Activated T-cell treated with anti-CD3 and anti-CD28 coated beads, Interleukin-2, amount 50 U/mL, for 1 hour (primary cell): Measurements from ENCODE around the gene KRT86.

Experiments
- DNase-seq: peaks from one replicate; pipeline ENCODE4 v3.0.0-alpha.2; 2020

KRT86 gene

GRCh38 chr12:52238916-52239646, 35.4 kb upstream of the KRT86 start:
- no peak for DNase-seq

- DNase-seq = no peak
These were observed 34.7 kb upstream of the KRT86 start for GRCh38 chr12:52239767-52240166.

- peak; percentile 3 for DNase-seq
These were observed 34.2 kb upstream of the KRT86 start for GRCh38 chr12:52240247-52240646.

DNA sequence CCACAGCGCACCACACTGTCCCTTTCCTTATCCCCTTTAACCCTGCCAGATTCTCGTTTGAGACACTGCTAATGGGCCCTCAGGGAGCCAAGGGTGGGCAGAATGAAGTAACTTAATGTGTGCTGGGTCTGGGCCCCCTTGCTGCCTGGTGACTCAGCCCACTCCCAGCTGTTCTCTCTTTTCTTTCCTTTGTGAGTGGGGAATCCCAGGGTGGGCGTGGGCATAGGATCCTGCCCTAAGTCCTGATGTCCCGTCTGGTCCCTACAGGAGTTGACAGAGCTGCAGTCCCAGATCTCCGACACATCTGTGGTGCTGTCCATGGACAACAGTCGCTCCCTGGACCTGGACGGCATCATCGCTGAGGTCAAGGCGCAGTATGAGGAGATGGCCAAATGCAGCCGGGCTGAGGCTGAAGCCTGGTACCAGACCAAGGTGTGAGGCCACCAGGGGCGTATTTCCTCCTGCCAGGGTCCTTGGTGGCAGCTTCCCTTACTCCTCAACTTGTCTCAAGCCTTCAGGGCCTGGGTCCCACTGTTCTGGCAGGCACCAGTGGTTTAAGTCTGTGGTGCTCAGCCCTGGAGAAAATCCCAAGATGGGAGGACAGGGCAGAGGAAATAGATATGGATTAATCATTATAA, 33.1 kb upstream of the KRT86 start:
- DNase-seq = no peak

DNA sequence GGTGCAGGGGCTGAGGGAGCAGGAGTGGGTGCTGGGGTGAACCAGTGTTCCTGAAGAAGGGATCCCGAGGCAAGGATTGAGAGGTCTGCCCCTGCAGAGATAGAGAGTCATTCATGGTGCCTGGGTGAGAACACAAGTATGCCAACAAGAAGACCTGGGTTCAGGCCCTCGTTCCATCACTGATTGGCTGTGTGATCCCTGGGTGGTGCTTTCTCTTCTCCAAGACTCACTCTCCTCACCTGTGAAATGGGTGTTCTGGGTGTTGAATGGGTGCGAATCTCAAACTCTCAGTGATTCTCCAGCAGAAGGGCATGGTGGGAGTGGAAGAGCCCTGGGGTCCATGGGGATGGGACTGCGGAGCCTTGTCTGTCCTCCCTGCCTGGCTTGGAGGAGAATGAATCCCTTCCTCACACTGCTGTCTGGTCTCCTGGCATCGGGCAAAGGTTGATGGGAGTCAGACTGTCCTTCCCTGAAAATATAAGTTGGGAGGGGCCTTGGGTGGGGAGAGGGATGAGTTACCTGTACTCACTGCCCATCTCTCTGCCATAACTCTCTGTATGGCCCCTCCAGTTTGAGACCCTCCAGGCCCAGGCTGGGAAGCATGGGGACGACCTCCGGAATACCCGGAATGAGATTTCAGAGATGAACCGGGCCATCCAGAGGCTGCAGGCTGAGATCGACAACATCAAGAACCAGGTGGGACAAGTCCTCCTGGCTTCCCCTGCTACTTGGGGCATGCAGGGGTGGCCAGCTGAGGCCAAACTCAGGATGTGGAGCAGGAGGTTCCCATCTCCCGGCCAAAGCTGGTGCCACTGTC, 31.8 kb upstream of the KRT86 start:
- DNase-seq = no peak

DNA sequence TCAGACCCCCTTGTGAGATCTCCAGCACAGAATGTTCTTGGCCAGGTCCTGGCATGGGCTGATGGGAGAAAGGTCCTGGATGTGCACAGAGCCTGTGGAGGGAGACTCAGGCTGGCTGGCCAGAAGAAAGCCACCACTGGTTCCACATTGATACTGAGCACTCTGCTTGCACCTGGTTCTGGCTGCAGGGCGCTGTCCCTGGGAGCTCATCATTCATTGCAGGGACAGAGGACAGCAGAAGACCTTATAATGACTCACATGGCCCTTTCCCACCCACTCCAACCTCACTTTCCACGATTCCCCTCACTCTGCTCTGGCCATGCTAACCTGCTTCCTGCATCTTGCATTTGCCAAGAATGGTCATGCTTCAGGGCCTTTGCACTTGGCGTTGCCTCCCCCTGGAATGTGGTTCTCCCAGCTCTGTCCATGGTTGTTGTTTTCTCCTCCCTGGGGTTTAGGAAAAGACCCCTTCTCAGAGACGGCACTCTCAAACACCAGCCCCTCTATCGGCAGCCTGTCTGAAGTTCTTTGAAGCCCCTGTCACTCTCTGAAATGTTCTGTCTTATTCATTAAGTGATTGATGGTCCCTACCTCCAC, 31.1 kb upstream of the KRT86 start:
- no peak for DNase-seq

- peak; percentile 37 for DNase-seq
These were observed 30.4 kb upstream of the KRT86 start for GRCh38 chr12:52243856-52244614.

- peak; percentile 15 for DNase-seq
These were observed 29.8 kb upstream of the KRT86 start for GRCh38 chr12:52244615-52244994.

- DNase-seq = no peak
These were observed 29.0 kb upstream of the KRT86 start for GRCh38 chr12:52245259-52245961.

- no peak for DNase-seq
These were observed 28.4 kb upstream of the KRT86 start for GRCh38 chr12:52245962-52246569.

DNA sequence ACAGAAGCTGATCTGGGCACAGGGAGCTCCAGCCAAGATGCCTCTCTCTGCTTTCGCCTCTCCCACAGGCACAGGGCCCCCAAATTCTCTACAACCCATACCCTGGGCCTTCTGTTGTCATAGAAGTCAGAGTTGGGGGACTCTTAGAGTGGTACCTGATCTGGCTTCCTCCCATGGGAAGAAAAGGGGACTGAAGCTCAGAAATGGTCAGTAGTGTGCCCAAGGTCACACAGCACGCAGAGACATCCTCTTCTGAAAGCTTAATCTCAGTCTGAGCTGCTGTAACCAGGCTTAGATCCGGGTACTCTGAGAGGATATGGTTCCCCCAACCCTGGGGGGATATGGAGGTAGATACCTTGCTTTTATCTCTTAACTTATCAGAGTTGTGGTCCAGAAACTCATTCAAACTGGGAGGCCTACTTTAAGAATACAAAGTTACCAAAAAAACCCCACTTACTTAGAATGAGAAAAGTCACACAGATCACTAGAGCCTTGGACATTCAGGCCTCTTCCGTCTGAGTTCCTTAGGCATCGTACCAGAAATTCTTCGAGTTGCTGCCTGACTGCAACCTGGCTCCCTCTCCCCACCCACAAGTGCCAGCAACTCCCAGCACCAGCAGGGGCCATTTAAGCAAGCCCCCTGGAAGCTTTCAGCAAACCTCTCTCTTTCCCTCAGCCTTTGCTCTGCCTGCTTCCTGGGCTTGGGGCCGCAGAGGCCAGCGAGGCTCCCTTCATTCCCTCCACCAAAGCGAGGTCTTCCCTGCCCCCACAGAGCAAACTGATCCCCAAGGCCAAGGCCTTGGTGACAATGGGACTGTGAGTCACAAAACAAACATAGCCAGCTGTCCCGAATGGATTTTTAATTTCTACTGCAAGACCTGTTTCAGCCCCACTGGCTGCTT, 27.5 kb upstream of the KRT86 start:
- DNase-seq = no peak

DNA sequence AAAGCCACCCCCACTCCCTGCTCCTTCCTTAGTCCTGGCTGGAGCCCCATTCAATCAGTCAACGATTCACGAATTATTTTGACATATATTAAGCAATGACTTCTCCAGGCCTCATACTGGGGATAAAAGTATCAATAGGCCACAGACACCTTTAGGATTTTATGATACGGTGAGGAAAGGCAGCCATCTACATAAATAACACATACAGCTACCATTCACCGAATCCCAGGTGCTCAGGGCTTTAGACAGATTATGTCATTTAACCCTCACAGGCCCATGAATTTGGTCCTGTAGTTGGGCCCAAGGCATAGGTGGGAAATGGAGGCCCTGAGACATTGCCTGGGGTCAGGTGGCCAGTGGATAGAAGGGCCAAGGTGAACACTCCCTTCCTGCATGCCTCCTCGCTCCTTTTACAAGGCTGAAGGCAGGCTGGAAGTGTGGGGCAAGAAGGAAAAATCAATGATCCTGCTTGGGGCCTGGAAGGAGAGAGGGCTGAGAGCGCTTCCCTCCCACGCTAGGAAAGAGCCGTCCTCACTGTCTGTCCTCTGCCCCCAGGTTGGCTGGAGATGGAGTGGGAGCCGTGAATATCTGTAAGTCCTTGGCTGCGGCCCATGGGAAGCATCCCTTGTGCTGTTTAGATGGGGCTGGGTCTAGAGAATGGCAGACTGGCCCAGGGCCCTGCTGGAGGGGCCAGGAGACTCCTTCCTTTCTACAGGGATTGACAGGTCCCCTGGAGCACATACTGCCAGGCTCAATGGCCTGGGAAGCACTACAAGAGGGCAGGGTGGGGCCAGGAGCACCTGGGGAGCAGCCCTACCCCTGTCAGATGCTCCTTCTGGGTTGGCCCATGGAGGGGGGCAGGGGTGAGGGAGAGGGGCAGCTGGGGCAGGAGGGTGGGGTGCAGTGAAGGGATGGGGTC, 26.6 kb upstream of the KRT86 start:
- no peak for DNase-seq

GRCh38 chr12:52248541-52249461, 25.6 kb upstream of the KRT86 start:
- DNase-seq = no peak

DNA sequence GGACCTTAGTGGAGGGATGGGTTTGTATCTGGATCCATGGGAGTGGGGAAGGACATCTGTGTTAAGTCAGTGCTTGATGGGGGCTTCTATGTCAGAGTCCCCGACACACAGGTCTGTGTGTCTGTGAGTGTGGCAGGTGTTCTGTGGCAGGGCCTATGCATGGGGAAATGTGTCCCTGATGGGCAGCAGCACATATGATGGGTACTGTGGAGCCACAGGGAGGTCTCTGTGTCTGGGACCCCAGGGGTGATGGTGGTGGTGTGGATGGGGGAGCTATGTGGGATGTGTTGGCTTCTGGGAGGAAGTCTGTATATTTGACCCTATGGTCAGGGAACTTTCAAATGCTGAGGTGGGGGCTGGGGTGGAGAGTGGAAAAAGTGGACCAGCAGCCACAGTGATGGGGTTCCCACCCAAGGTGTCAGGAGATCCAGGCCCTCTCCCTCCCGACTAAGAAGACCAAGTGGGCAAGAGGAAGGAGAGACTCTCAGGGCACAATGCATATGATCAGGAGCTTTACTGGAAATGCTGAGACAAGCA, 24.9 kb upstream of the KRT86 start:
- no peak for DNase-seq

DNA sequence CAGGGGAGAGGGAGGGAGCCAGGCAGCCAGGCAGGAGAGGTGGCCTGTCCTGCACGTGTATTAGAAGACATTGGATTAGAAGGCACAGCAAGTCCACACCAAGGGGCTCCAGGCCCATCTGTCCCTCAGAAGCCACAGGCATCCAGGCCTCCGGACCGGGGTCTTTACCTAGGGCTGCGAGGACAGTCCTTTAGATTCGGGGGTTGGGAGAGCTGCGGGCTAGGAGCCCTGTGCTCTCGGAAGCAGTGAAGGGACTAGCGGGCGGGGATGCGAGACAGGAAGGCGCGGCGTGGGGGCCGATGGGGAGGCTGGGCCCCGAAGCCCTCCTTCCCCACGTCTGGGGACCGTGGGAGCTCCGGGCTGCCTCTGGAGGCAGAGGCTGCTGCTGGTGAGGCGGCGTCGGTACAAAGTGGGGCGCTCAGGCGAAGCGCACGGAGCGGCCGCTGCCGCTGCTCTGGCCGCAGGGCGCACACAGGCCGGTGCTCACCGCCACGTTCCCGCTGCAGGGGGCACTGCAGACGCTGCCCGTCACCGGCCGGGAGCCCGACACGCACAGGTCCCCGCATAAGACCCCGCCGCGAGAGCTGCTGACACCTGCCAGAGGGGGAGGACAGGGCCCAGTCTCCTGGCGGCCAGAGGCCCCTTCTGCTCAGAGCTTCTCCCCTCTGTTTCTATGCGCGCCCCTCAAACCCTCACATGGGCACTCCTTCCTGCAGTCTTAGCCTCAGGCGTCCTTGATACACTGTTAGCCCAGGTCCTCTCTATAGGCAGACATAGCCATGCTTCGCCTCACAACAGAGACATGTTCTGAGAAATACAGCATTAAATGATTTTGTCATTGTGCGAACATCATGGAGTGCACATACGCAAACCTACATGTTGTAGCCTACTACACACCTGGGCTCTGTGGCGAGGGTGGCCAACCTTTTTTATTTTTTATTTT, 24.1 kb upstream of the KRT86 start:
- DNase-seq = no peak

- DNase-seq = no peak
These were observed 22.9 kb upstream of the KRT86 start for GRCh38 chr12:52251367-52252051.
